Measurements from ENCODE around the gene CCDC169. TPM values are rescaled to one million over a fixed set of nuclear protein-coding genes. Genes with fewer than 3 reads are reported as not detected.

The CCDC169 gene
- polyA plus RNA-seq, 1 donor from 2014 or later, result 6.9 TPM

GRCh38 chr13:36248700-36249099 lies 48.9 kb downstream of the CCDC169 start:
- H4K20me1 ChIP-seq (ENCODE audit: insufficient read depth), result no peaks in the 10 kb centered on the region
- no peak overlapping the region for H3K4me3 ChIP-seq (ENCODE audit: low read length)
- H3K9me3 ChIP-seq (ENCODE audit: low read length), result peaks cover 10% of the 10 kb centered on the region
- H3K79me2 ChIP-seq (replicated peaks; ENCODE audit: insufficient read depth, low read length), result no peaks in the 10 kb centered on the region
- H3K9ac ChIP-seq (ENCODE audit: low read length), result no peak overlapping the region
- H3K4me2 ChIP-seq (ENCODE audit: low read length), result no peak overlapping the region
- H3K27ac ChIP-seq (ENCODE audit: low read length), result no peak overlapping the region
- no peaks in the 10 kb centered on the region for H3K9me2 ChIP-seq (ENCODE audit: insufficient read depth, low read length)
- no peaks in the 10 kb centered on the region for H3F3A ChIP-seq (ENCODE audit: insufficient read depth, low read length, poor library complexity, severe bottlenecking)
- H2AFZ ChIP-seq (ENCODE audit: low read depth, low read length), result no peak overlapping the region
- no peak for TF ChIP-seq MXI1 (conservative IDR thresholded peaks at IDR 0.05; ENCODE audit: poor library complexity, severe bottlenecking)
- TF ChIP-seq RAD21 (conservative IDR thresholded peaks at IDR 0.05), result no peak
- no peak for TF ChIP-seq CTCF (IDR thresholded peaks at IDR 0.05; ENCODE audit: poor library complexity, severe bottlenecking)
- no peak for TF ChIP-seq EP300 (conservative IDR thresholded peaks at IDR 0.05; ENCODE audit: poor library complexity, severe bottlenecking)
- TF ChIP-seq REST (IDR thresholded peaks at IDR 0.05; ENCODE audit: borderline replicate concordance), result no peak
- no peak for TF ChIP-seq POLR2AphosphoS5 (IDR thresholded peaks at IDR 0.05)
- no peak for TF ChIP-seq SMC3 (conservative IDR thresholded peaks at IDR 0.05; ENCODE audit: poor library complexity)
- TF ChIP-seq EZH2 (IDR thresholded peaks at IDR 0.05; ENCODE audit: borderline replicate concordance, insufficient read depth, low read length, poor library complexity, severe bottlenecking), result no peak
- TF ChIP-seq TAF1 (IDR thresholded peaks at IDR 0.05; ENCODE audit: low read depth), result no peak
- H3K27me3 ChIP-seq (ENCODE audit: insufficient read depth, low read depth, low read length), result no peaks in the 10 kb centered on the region
- H3K36me3 ChIP-seq (ENCODE audit: insufficient read depth, low read length), result no peaks in the 10 kb centered on the region

DNA sequence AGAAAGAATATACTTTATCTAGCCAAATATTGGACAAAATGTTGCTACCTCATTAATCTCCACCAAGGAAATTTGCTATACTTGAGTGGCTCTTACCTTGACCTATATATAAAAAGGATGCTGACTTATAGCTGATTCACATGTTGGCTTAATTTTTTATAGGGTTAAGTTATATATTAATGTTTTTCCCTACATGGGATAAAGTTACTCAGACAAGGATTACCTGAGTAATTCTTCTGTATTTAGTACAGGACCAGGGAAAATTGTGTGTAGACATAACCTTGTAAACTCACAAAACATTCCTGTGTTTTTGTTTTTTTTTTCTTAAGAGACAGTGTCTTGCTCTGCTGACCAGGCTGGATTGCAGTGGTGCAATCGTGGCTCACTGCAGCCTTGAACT lies 52.6 kb downstream of the CCDC169 start:
- Histone ChIP-seq H3K4me3 (ENCODE audit: low read length) (no peak overlapping the region), H3K9ac (ENCODE audit: low read length) (no peak overlapping the region), H3K79me2 (replicated peaks; ENCODE audit: insufficient read depth, low read length) (no peaks in the 10 kb centered on the region), H2AFZ (ENCODE audit: low read depth, low read length) (no peak overlapping the region), H3K9me2 (ENCODE audit: insufficient read depth, low read length) (no peaks in the 10 kb centered on the region), H3K36me3 (ENCODE audit: insufficient read depth, low read length) (no peaks in the 10 kb centered on the region), H3F3A (ENCODE audit: insufficient read depth, low read length, poor library complexity, severe bottlenecking) (no peaks in the 10 kb centered on the region), H3K27me3 (ENCODE audit: insufficient read depth, low read depth, low read length) (no peaks in the 10 kb centered on the region), H4K20me1 (ENCODE audit: insufficient read depth) (no peaks in the 10 kb centered on the region), H3K27ac (ENCODE audit: low read length) (no peak overlapping the region), H3K9me3 (ENCODE audit: low read length) (peaks cover 10% of the 10 kb centered on the region), H3K4me2 (ENCODE audit: low read length) (no peak overlapping the region)
- TF ChIP-seq RAD21 (conservative IDR thresholded peaks at IDR 0.05) (no peak), SMC3 (conservative IDR thresholded peaks at IDR 0.05; ENCODE audit: poor library complexity) (no peak), EP300 (conservative IDR thresholded peaks at IDR 0.05; ENCODE audit: poor library complexity, severe bottlenecking) (no peak), REST (IDR thresholded peaks at IDR 0.05; ENCODE audit: borderline replicate concordance) (no peak), MXI1 (conservative IDR thresholded peaks at IDR 0.05; ENCODE audit: poor library complexity, severe bottlenecking) (no peak), EZH2 (IDR thresholded peaks at IDR 0.05; ENCODE audit: borderline replicate concordance, insufficient read depth, low read length, poor library complexity, severe bottlenecking) (no peak)

Measured in neural cell (in vitro differentiated cells).